Activated CD8-positive, alpha-beta memory T cell treated with anti-CD3 and anti-CD28 coated beads, Interleukin-2, amount 50 U/mL, for 1 hour (primary cell): ENCODE results near the gene TNNT1.

Source experiments
- DNase-seq: peaks from one replicate; pipeline ENCODE4 v3.0.0-alpha.2; 2020; ENCODE audit errors: extremely low read depth

Gene TNNT1

DNA sequence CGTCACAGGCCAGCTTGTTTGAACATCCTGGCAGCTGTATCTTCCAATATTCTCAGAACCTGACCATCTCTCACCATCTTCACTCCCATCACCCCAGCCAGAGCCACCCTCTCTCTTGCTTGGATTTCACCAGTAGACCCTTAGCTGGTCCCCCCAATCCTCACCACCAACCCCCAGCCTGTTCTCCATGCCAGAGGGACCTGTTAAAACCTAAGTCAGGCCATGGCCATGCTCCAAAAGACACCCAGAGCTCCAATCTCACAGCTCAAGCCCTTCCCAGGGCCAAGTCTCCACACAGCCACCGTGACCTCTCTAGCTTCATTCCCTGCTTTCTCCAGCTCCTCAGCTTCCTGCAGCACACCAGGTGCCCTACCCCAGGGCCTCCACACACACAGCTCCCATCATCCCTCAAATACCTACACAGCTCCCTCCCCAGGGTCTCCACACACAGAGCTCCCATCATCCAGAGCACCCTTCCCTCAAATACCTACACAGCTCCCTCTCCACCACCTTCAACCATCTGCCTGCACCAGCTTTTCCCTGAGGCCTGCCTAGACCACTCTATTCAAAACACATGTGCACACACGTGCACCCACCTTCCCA, 59.6 kb downstream of the TNNT1 start:
- DNase-seq, result no peak

DNA sequence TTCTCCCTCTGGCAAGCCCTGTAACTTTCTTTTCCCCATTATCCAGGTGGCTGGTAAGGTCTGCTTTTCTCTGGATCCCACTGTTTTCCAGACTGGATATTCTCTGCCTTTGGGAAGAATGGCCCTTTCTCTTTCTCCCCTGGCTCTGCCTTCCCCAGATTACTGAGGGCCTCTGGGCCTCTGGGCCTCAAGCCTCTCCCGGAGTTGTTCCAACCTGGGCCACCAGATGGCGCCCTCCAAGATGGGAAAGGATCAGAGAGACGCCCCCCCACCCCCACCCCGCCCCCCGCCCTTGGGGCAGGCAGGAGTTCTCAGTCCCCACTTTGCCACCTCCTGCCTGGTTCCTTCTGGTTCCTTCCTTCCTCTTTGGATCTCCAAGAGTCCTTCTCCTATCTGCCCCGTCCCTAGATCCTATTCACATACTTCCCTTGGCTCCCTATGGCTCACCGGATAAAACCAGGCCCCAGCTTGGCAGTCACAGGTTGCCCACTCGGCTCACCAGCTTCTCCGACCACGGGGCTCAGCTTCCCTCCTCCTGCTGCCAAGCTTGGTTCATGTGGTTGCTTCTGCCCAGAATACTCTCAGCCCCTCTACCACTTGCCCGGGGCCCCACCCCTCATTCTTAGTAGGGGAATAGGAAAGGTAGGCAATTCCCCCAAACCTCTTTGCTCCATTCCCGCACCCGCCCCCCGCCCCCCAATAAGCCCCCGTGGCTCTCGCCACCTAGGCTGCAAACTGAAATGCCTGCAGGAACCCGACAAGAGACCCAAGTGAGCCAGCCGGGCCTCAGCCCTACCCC, 60.3 kb downstream of the TNNT1 start:
- DNase-seq, result peak; percentile 34

GRCh38 chr19:55088021-55088451, 61.0 kb downstream of the TNNT1 start:
- no peak for DNase-seq

DNA sequence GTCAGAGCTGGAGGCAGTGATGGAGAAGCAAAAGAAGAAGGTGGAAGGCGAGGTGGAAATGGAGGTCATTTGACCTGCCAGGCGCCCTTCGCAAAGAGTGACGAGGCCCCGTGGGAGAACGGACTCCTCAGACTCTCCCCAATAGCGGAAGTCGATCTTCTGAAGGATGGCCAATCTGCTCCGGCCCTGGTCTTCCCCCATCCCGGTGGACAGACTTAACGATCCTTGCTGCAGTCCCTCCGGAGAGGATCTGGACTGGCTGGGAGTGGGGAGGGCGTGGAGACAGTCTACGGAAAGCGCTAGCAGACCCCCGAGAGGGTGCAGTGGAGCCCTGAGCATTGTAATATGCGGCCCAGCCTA, 61.5 kb downstream of the TNNT1 start:
- no peak for DNase-seq

DNA sequence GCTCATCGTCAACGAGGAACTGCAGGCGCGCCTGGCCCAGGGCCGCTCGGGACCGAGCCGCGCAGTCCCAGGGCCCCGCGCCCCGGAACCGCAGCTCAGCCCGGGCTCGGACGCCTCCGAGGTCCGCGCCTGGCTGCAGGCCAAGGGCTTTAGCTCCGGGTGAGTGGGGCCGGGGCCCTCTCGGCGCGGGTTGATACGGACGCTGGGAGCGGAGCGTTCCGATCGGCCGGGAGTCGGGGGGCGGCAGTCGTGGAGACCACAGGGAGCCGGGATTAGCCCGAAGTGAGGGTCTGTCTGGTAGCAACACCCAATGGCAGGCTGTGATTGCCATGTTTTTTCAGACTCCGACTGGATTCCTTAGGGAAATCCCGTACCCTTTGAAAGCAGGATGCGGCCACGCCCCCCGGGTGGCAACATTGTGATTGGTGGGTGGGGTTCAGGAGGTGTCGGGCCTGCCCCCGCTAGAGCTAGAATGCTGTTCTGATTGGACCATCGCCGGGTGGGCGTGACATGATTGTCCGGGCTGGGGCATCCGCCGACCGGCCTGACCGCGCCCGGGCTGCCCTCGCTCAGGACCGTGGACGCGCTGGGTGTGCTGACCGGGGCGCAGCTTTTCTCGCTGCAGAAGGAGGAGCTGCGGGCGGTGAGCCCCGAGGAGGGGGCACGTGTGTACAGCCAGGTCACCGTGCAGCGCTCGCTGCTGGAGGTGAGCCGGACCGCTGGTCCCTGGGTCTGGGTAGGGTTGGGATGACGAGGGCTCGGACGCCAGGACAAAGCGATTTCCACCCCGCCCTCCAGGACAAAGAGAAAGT, 62.1 kb downstream of the TNNT1 start:
- no peak for DNase-seq

DNA sequence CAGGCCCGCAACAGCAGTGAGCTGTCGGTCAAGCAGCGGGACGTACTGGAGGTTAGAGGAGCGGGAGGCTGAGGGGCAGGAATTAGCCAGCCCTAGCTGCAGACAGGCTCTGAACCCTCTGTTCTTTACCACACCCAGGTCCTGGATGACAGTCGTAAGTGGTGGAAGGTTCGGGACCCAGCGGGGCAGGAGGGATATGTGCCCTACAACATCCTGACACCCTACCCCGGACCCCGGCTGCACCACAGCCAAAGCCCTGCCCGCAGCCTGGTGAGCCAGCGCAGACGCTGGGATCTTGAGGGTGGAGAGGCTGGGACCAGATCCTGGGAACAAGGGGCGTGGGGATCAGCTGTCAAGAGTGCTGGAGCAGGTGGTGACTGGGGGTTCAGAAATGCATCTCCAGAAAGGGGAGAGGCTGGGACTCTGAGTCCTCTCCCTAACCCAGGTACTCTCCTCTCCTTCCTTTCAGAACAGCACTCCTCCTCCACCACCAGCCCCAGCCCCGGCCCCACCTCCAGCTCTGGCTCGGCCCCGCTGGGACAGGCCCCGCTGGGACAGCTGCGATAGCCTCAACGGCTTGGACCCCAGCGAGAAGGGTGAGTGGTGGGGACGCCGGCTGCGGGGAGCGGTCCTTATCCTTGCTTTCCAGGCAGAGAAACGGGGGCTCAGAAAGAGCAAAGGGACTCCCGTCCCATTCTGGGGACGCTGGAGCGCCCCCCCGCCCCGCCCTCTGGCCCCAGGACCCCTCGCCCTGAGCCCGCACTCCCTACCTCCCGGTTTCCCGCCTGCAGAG, 62.9 kb downstream of the TNNT1 start:
- no peak for DNase-seq

GRCh38 chr19:55084416-55084815, 64.6 kb downstream of the TNNT1 start:
- DNase-seq, result no peak

GRCh38 chr19:55083004-55083850, 65.8 kb downstream of the TNNT1 start:
- no peak for DNase-seq
